GM21367 (cell line): ENCODE data around the gene PC.

ENCODE experiments used
- ATAC-seq: cut with Tn5 transposase; IDR thresholded peaks from one replicate; pipeline ENCODE4 v1.9.1; 2021; ENCODE audit not compliant: unreplicated experiment

The PC gene

DNA sequence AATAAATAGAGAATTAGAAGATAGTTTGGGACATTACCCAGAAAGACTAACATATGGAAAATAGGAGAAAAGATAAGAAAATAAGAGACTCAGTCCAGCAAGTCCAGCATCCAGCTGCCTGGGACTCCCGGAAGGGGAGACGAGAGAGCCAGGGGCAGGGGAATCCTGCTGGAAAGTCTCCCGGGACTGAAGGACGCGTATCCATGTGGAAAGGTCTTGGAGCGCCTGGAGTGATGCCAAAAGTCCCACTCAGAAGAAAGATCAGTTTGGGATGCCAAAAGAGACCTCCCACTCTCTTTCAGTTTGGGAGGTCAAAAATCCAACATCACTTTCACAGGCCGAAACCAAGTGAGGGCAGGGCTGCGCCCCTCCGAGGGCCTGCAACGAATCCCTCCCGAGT, 70.7 kb downstream of the PC start:
- ATAC-seq: no peak

DNA sequence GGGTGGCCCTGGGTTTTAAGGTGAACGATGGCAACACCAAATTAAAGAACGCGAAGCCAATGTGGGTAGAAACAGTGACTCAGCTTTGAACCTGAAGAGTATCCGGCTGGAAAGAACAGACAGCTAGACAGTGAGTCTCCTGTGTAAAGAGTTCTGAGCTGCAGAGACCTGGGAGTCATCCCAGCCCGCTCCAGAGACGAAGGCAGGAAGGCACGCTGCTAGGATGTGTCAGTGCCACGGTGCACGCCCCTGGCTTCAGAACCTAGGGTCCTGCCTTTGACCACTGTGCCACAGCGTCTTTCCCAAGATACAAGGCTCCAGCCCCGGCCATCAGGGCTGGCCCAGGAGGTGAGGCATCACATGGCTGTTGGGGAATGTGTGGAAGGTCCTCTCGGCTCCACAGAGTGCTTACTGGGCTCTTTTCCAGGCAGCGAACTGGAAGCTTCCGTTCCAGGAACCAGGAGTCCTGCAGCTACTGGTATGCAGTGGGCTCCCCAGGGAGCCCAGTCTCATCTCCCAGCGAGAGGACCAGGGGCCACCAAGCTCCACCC, 71.4 kb downstream of the PC start:
- ATAC-seq: no peak

DNA sequence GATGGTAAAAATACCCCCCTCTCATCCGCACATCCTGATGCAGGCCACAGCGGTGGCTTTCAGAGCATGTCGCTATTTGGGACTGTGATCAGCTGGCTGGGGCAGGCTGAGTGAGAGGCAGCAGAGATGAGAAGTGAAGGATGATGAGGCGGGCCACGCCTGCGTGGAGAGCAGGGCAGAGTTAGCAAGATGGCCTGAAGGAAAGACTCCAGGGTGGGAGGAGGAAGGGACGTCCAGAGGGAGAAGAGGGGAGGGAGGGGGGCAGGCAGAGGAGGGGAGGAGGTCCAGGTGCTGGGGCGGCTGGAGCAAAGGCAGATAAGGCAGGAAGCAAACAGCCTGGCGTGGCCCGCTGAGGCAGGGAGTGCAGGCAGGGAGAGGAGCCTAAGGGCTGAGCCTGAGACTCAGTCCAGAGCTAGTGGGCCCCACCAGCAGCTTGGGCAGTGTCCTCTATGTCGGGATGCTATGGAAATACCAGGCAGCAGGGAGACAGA, 72.2 kb downstream of the PC start:
- no peak for ATAC-seq

DNA sequence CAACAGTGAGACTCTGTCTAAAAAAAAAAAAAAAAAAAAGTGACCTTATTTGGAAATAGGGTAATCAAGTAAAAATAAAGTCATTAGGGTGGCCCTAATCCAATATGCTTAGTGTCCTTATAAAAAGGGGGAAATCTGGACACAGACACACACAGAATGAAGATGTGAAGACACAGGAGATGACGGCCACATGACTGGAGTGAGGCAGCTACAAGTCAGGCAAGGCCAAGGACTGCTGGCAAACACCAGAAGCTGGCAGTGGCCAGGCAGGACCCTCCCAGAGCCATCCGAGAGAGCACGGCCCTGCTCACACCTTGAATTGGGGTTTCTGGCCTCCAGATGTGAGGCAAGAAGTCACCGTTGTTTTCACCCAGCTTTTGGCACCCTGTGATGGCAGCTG, 72.7 kb downstream of the PC start:
- ATAC-seq: no peak

DNA sequence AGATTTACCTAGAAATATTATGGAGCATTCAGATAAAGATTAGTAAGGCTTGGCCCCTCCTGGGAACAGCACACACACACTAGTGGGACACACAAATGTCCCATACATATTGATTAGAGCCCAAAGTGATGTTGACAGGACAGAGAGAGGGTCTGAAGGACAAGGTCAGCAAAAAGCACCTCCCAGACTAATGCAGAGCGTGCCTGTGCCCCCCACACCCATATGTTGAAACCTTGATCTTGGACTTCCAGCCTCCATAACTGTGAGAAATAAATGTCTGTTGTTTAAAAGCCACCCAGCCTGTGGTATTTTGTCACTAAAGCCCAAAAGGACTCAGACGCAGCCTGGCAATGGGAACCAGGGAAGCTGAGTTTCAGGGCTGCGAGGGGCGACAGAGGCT, 73.7 kb downstream of the PC start:
- ATAC-seq: no peak

DNA sequence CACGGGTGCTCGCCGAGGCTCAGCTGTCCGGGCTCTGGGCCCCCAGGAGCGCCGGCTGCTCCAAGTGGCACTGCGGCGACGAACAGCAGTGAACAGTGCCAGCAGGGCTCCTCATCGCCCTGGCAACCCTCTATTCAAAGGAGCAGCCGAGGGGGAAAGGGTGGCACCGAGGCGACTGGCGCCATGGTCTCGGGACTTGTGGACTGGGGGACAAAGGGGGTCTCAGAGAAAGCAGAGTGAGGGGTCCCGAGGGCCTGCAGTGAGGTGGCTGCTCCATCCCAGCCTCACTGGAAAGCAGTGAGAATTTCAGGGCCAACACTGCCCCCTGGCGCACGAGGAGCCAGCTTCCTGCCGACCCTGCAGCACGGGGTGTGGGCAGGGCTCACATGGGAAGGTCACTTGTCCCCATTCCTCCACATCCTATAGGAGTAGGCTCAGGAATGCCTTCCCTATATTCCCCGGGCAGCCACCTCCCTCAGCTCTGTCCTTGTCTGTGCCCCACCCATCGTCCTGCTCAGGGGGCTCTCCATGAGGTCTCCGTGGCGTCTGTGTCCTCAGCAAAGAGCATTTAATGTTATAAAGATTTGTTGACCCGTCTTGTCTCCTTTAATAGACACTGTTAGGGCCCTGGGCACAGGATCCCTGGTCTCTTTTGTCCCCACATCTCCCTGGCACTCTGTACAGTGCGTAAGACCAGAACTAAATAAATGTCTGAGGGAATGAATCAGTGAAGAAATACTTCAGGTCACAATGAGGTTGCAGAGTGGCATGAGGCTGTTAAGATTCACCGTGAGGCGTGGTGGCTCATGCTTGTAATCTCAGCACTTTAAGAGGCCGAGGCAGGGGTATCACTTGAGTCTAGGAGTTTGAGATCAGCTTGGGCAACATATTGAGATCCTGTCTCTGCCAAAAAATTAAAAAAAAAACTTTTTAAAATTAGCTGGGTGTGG, 74.9 kb downstream of the PC start:
- no peak for ATAC-seq

DNA sequence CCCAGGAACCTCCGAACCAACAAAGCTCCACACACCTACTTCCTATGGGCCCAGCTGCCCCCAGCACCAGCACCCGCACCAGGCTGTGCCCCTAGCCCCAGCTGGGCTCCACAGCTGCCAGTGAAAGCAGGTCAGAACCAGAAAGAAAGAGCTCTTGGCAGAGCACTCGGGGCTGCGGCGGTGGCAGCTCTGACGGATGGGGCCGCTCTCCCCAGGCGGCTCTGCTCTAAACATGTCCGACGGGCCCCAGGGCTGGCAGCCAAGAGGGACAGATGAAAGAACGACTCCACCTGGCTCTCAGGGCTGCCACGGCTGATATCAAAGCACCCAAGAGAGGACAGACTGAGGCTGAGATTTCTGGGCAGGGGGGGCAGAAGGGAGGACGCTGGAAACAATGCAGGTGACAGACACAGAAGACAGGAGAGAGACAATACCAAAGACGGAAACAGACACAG, 75.6 kb downstream of the PC start:
- ATAC-seq: no peak

DNA sequence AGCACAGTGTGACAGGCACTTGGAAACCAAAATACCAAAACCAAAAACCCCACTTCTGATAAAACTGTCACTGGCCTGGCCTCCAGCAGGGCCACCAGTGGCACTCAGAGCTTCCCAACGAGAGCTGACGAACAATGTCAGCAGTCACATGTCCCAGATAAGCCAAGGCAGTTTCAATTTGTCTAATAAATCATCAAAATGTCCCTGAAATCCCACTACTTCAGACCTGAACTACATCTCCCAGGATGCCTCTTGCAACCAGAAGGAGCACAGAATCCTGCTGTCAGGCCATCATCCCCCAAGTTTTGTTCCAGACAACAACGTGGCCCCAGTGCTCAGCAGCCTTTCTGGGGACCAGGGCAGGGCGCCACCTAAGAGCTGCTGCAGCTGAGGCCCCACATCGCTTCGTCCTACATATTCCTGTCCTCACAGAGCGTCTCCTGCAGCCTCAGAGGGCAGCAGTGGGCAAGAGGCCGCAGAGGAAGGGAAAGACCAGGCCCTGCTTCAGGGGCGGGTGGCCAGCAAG, 76.2 kb downstream of the PC start:
- no peak for ATAC-seq

DNA sequence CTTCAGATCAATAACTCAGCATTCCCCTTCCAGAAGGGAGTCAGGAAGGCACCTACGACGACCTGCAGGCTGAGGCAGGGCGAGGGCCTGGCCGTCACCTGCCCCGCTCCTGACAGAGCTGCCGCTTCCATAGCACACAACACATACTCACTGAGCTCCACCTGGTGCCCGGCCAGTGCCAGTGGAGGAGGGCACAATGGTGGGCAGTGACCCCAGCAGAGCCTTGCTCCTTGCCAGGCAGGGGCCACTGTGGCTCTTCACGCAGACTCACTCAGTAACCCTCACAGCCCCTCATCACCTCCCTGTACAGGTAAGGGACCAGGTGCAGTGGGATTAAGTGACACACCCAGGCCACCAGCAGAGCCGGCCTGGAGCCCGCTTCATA, 76.7 kb downstream of the PC start:
- no peak for ATAC-seq

DNA sequence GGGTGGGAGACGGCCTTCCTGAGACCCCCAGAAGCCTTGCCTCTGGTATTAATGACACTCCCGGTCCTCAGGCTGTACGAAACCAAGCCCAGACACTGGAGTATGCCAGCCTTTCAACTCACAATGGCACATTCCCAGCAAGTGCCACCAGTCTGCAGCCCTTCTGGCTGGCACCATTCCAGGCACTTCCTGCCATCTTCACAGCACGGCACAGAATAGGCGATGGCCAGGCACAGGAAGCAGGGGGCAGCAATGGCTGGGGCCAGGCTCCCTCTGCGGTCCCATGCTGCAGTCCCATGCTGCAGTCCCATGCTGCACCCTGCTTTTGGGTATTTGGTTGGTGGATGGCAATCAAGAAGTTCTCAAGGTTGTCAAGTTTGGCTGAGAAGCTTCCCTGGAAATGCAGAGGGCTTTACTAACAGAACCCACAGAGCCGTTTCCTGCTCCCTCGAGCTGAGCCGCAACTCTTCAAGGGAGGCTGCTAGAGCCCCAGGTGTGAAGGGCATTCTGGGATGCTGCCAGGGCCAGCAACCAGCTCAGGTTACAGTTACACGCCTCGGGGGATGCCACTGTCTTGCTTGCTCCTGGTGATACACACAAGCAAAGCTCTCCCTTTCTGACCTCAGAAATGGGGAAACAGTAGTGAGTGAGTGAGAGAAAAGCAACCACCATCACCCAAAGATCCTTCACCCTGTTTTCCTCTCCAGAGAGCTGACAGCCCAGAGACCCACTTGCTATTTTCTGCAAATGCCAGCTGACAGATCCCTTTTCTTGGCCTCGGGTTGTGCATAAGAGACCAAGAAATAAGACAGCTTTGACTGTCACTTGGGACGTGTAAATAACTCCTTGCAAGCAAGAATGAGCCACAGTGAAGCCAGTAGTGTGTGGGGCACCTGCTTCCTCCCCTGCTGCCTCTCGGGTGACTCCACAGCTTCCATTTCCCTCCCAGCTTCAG, 77.4 kb downstream of the PC start:
- no peak for ATAC-seq

DNA sequence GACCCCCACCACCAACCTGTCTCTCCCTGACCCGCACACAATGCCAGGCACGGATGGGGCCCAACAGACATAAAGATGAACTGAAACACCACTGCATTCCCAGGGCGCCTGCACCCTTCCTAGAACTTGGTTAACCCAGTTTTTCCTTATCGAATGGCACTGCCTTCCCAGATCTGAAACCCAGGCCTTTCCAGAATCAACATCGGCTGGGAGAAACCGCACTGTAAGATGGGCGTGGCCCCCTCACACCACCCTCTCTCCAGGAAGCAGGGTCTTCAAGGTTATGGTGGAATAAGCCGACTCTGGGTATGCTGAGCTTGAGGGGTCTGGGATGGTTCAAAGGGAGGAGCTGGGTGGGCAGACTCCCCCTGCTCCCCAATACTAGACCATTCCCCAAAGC, 78.2 kb downstream of the PC start:
- ATAC-seq: no peak

DNA sequence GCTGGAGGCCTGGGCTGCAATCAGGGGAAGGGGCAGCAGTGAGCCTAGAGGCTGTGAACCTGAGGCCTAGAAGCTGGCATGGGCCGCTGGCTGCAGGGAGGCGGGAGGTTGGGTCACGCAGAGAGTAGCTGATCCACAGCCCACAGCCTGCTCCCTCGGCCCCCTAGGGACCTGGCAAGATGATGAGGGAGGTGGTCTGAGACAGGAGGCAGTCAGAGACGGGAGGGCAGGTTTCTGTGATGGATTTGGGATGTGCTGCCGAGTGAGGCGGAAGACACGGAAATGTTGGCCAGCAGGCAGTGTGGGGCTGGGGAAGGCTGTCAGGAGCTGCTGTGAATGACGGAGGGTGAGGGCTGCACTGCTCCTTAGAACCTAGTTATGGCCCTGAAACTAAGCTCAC, 78.6 kb downstream of the PC start:
- no peak for ATAC-seq

DNA sequence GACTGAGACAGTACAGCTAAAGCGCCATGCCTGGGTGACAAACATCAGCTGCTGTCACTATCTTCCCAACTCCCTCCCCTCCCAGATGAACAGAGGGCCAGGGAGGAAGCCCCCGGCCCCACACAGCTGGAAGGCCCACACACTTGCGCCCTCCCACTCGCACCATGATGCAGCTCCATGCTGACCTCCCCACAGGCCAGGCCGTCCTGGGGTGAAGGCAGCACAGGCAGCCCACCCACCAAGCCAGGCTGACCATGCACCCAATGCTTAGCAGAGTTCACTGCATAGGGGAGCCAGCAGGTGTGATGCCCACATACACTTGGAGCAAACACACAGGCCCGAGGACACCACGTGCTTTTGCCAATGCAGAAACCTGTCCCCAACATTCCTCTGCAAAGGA, 79.2 kb downstream of the PC start:
- ATAC-seq: no peak

DNA sequence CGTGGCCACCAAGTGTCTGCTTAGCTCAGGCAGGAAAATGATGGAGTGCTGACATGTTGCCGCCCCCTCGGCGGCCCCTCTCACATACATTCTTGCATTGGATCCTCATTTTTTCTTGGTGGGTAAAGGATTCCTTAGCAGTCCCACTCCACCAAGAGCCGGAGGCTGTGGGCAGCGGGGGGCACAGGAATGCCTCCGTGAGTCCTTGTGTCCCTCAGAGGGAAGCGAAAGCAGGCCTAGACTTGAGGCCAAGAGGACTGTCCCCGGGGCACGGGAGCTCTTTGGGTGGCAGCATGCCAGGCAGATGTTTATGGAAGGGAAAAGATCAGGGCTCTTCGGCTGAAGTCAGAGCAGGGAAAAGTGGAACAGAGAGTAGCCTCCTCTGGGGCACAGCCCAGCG, 79.7 kb downstream of the PC start:
- no peak for ATAC-seq

DNA sequence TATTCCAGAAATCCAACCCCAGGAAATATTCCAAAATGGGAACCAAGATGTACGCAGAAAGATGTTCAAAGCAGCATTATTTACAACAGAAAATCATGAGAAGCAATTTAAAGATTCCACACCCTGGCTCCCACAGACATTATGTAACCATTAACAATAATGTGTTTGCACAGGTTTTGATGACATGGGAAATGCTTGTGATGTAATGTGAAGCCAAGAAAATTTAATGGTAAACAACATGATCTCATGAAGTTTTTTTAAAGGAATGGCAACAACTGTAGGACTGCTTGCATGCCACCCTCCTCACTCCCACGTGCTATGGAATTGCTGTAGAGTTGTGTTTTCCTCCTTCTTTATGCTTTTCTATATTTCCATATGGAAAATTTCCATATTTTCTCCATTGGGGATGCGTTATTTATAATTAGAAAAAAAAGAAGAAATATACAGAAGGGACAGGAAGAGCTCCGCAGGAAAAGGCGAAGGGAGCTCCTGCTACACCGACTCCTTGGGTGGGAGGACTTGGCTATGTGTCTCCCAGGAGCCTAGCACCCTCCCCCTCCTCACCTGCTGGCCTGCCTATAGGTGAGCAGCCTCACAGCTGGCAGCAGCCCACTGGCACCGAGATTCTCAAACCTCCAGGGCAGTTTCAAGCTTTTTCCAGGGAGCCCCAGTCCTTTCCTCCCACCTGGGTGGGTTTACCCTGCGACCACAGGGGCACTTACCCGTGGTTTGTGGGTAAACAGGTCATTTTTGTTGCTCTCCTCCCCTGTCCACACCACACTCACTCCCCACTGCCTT, 80.4 kb downstream of the PC start:
- no peak for ATAC-seq

DNA sequence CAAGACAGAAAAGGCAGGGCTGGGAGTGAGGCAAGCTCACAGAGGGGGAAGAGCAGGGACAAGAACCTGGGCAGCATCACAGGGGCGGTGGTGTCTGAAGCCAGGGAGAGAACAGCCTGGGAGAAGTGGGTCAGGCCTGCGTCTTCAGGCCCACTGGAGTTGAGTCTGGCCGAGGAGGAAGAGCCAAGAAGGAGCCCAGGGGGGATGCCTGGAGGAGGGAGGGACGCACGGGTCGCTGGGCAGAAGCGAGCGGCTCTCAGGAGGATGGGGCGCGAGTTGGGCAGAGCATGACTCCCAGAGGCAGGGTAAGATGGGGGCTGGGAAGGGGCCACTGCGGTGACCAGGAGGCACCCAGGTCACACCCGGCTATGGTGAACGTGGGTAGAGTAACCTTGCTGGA, 82.8 kb downstream of the PC start:
- ATAC-seq: no peak

DNA sequence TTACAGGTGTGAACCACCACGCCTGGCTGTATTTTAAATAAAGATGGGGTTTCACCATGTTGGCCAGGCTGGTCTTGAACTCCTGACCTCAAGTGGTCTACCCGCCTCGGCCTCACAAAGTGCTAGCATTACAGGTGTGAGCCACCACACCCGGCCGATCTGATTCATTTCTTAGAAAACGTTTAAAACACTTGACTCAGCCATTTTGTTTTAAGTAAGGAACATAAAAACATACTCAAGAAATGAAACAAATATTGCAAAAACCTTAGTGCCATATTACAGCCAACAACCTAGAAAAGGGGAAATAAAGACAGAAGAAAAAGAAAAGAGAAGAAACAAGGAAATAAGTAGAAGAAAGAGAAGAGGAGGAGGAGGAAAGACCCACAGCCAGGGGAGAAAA, 84.0 kb downstream of the PC start:
- ATAC-seq: no peak

DNA sequence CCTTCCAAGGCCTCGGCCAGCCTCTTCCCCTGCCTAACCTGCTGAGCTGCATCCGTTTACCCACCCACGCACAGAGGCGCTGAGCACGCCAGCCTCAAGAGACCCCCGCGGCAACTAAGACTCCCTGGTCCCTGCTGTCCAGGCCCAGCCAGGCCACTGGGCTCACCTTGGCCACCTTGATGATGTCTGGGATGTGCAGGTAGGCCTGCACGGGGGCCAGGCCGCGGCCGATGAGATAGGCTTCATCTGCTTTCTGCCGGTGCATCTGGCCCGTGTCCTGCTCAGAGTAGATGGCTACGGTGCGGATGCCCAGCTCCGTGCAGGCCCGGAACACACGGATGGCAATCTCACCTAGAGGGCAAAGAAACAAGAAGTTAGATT, 86.7 kb downstream of the PC start:
- no peak for ATAC-seq

DNA sequence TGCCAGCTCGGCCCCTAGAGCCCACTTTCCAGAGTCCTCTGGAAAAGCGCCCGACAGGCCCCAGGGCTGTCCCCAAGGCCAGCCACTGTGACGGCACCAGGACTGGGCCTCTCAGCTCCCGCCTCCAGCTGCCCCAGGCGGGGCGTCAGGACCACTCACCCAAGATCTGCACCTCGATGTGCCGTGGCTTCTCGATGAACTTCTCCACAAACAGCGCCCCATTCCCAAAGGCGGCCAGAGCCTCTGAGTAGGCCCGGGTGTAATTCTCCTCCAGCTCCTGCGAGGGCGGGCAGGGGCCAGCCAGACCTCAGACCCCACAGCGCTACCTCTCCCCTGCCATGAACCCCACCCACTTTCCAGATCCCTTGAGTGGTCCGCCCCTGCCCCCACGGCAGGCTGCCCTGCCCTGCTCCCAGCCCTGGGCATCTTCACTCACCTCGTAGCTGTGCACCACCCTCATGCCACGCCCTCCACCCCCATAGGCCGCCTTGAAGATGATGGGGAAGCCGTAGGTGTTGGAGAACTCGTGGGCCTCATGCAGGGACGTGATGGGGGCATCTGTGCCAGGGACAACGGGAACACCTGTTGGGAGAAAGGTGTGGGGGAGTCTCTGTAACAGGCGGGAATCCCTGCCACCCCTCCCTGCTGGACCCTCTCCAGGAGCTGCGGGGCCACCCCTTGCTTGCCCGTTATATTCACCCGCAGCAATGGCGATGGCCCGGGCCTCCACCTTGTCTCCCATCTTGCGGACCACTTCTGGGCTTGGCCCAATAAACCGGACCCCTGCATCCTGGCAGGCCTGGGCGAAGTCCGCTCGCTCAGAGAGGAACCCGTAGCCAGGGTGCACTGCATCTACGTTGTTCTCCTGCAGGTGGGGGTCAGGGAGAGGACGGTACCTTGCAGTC, 87.3 kb downstream of the PC start:
- ATAC-seq: no peak
